DMS114 treated with DMSO at 0.1 percent for 48 hours (cell line): ENCODE measurements around the gene GPX5.

Experiments
- DNase-seq: peaks from one replicate; lab custom pipeline; 2025; ENCODE audit not compliant: unreplicated experiment; lab: John Stamatoyannopoulos, UW

Gene GPX5

DNA sequence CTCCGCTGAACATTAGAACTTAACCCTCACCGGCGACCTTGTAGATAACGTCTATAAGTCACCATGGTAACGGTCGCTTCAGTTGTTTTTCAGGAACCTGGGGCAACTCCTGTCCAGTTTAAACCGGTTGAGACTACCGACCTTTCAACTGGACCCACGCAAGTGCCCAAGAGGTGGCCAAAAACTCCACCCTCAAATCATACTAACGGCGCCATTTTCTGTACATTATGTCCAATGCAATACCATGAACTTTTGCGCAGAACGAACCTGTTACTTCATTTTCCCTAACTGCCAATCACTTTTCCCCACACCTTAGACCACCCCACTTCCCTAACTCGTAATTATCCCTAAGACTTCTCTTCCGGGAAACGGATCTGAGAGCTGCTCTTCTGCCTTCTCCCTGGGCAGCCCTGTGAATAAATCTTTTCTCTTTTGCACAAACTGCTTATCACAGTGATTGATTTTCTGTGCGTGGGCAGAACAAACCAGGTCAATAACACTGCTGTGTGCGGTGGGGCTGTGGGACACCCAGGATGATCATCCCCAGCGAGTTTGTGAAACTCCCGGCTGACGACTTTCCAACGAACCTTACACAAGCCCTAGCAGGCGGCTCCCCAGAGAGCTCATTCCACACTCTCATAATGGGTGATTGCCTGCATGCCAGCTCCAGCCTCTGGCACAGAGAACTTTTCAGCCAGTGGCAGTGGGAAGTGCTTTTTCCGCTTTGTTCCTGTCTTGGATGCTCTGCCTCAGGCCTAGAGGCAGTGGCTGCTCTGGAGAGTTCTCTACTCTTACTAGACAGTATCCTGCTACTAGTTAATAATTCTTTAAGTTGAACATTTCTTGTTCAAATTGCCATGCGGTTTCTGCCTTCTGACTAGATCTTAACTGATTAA, 28.6 kb downstream of the GPX5 start:
- DNase-seq = no peak

- no peak for DNase-seq
These were observed 29.5 kb downstream of the GPX5 start for GRCh38 chr6:28555136-28555535.

- DNase-seq = no peak
These were observed 32.9 kb downstream of the GPX5 start for GRCh38 chr6:28558629-28559028.

GRCh38 chr6:28563430-28564095, 37.9 kb downstream of the GPX5 start:
- no peak for DNase-seq

DNA sequence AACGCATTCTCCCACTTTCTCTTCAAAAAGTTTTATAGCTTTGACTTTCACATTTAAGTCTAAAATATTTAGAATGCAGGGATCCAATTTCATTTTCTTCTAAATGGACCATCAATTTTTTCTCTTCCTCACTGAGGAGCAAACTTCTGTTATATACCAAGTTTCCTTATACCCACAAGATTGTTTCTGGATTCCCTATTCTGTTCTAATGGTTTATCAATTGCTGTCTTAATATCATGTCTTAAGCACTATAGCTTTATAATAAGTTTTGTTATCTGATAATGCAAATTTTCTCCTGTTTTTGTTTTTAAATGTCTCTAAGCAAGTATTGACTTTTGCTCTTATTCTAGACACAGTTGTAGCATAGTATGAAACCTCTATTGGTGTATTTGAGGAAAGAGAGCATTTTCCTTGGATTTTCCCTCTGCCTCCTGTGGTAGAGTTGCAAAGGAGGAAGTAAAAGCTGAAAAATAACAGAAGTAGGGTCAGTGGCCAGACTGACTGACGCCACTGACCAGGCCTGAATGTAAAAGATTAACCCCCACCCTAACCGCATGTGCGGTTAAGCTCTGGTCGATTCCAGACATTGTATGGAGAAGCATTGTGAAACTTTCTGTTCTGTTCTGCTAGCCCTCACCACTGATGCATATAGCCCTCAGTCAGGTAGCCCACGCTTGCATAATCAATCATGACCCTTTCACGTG, 40.3 kb downstream of the GPX5 start:
- no peak for DNase-seq

- no peak for DNase-seq
These were observed 41.0 kb downstream of the GPX5 start for GRCh38 chr6:28566527-28567252.

GRCh38 chr6:28567506-28567905, 41.8 kb downstream of the GPX5 start:
- DNase-seq = no peak

DNA sequence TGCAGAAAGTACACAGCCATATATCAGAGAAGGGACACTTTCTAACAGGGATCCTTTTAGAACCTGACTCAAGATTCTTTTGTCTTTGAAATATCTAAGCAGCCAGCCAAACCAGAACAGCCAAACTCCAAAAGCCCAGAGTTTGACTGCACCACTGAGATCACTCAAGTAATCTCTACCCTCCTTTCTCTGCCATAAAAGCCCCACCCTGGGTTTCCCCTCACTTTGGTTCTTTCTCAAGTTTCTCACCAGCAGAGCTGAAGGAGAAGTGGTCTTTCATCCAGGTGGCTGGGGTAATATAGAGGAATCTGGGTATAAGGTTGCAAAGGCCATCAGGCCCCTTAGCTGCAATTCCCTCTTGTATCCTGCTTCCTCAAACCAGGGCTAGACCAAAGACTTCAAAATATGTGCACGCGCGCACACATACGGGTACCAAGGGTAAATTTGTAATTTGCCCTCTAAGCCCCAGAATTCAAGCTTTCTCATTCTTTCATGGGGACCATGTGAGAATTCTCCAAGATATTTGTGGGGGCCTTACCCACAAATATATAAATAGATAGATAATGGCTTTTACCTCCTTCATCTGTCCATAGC, 42.9 kb downstream of the GPX5 start:
- no peak for DNase-seq

GRCh38 chr6:28569748-28570147, 44.1 kb downstream of the GPX5 start:
- no peak for DNase-seq

GRCh38 chr6:28580475-28580874, 54.8 kb downstream of the GPX5 start:
- peak; percentile 24 for DNase-seq

DNA sequence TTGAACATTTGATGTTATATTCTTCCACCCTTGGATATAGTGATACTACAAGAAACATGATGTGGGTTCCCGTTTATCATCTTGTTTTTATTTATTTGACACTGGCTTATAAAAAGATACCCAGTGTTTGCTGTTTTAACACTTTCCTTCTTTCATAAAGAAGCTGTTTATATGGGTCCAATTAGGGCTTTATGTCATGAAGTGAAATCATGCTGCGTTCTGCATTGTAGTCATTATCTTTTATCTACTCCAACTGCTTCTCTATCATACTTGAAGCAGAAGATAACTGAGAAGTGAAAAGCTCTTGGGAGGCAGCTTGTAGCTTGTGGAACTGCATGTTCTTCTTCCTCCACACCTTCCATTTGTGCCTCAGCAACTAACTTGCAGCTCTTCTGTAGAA, 57.8 kb downstream of the GPX5 start:
- no peak for DNase-seq
